ENCODE results near the gene TSC2.

DNA sequence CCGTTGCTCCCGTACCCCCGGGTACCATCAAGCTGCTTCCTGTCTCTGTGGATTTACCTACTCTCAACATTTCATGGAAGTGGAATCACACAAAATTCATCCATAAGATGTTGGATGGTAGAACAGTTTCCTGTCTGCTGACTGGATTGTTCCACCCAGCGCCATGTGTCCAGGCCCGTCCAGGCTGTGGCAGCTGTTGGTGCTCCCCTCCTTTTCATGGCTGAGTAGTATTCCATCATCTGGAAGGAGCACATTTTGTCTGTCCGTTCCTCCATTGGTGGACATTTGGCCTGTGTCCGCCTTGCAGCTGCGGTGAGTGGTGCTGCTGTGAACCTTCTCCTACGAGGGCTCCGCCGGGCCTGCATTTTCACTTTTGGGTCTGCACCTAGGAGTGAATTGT lies 18.4 kb downstream of the TSC2 start:
- TF ChIP-seq, protein P1, sequence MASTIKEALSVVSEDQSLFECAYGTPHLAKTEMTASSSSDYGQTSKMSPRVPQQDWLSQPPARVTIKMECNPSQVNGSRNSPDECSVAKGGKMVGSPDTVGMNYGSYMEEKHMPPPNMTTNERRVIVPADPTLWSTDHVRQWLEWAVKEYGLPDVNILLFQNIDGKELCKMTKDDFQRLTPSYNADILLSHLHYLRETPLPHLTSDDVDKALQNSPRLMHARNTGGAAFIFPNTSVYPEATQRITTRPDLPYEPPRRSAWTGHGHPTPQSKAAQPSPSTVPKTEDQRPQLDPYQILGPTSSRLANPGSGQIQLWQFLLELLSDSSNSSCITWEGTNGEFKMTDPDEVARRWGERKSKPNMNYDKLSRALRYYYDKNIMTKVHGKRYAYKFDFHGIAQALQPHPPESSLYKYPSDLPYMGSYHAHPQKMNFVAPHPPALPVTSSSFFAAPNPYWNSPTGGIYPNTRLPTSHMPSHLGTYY (CRISPR knock-in tag; IDR thresholded peaks at IDR 0.05), result no peak
- TF ChIP-seq, protein P2, sequence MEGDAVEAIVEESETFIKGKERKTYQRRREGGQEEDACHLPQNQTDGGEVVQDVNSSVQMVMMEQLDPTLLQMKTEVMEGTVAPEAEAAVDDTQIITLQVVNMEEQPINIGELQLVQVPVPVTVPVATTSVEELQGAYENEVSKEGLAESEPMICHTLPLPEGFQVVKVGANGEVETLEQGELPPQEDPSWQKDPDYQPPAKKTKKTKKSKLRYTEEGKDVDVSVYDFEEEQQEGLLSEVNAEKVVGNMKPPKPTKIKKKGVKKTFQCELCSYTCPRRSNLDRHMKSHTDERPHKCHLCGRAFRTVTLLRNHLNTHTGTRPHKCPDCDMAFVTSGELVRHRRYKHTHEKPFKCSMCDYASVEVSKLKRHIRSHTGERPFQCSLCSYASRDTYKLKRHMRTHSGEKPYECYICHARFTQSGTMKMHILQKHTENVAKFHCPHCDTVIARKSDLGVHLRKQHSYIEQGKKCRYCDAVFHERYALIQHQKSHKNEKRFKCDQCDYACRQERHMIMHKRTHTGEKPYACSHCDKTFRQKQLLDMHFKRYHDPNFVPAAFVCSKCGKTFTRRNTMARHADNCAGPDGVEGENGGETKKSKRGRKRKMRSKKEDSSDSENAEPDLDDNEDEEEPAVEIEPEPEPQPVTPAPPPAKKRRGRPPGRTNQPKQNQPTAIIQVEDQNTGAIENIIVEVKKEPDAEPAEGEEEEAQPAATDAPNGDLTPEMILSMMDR (IDR thresholded peaks at IDR 0.05), result no peak
- no peak for TF ChIP-seq CREB1 (CRISPR knock-in tag; IDR thresholded peaks at IDR 0.05)
- no peak for TF ChIP-seq ZBTB21 (CRISPR knock-in tag; IDR thresholded peaks at IDR 0.05; ENCODE audit: borderline replicate concordance)
- TF ChIP-seq, protein P3, sequence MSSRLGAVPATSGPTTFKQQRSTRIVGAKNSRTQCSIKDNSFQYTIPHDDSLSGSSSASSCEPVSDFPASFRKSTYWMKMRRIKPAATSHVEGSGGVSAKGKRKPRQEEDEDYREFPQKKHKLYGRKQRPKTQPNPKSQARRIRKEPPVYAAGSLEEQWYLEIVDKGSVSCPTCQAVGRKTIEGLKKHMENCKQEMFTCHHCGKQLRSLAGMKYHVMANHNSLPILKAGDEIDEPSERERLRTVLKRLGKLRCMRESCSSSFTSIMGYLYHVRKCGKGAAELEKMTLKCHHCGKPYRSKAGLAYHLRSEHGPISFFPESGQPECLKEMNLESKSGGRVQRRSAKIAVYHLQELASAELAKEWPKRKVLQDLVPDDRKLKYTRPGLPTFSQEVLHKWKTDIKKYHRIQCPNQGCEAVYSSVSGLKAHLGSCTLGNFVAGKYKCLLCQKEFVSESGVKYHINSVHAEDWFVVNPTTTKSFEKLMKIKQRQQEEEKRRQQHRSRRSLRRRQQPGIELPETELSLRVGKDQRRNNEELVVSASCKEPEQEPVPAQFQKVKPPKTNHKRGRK (CRISPR knock-in tag; IDR thresholded peaks at IDR 0.05; ENCODE audit: borderline replicate concordance), result no peak
- no peak for TF ChIP-seq NR1H2 (CRISPR knock-in tag; IDR thresholded peaks at IDR 0.05)
